Measurements from ENCODE around the gene ERAL1.

The ERAL1 gene

GRCh38 chr17:28856028-28856574 lies 1.3 kb downstream of the ERAL1 start:
- DNase-seq (ENCODE audit: insufficient read length) (no peak), FAIRE-seq (no peak)
- TF ChIP-seq POLR2A (IDR thresholded peaks at IDR 0.05; ENCODE audit: low read depth, low read length) (no peak), POLR2AphosphoS5 (IDR thresholded peaks at IDR 0.05; ENCODE audit: low read depth, low read length) (no peak)

DNA sequence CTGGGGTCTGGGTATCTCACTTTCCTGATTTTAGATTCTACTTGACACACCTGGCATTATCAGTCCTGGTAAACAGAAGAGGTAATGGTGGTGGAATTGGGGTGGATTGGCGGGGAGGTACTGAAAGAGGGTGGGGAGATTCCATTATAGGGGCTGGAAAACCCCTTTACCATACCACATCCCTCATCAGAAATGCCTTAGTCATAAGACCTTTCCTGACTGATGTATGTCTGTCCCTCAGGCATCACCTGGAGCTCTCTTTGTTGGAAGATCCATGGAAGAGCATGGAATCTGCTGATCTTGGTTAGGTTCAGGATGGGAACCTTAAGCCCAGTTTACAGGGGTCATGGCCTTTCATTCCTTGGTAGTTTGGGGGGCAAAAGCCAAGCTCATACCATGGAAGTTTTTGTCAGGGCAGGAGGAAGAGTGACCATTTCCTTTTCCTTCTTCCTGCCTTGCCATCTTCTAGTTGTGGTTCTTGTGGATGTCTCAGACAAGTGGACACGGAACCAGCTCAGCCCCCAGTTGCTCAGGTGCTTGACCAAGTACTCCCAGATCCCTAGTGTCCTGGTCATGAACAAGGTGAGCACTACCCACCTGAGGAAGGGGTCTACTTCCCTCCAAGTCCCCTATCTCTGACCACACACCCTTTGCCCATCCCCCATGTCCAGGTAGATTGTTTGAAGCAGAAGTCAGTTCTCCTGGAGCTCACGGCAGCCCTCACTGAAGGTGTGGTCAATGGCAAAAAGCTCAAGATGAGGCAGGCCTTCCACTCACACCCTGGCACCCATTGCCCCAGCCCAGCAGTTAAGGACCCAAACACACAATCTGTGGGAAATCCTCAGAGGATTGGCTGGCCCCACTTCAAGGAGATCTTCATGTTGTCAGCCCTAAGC lies 3.3 kb downstream of the ERAL1 start:
- TF ChIP-seq TAF1 (IDR thresholded peaks at IDR 0.05; ENCODE audit: borderline replicate concordance, low read depth, low read length) (no peak), POLR2A (IDR thresholded peaks at IDR 0.05; ENCODE audit: low read depth, low read length) (no peak), POLR2AphosphoS5 (IDR thresholded peaks at IDR 0.05; ENCODE audit: low read depth, low read length) (no peak)
- FAIRE-seq: no peak
- no peak for DNase-seq (ENCODE audit: insufficient read length)

- no peak for DNase-seq (ENCODE audit: insufficient read length)
- TF ChIP-seq POLR2AphosphoS5 (IDR thresholded peaks at IDR 0.05; ENCODE audit: low read depth, low read length) (no peak), POLR2A (IDR thresholded peaks at IDR 0.05; ENCODE audit: low read depth, low read length) (no peak), TAF1 (IDR thresholded peaks at IDR 0.05; ENCODE audit: borderline replicate concordance, low read depth, low read length) (no peak)
- no peak for FAIRE-seq
Observed at GRCh38 chr17:28858801-28859355, 4.1 kb downstream of the ERAL1 start.

GRCh38 chr17:28860363-28860808 lies 5.6 kb downstream of the ERAL1 start:
- TF ChIP-seq POLR2AphosphoS5 (IDR thresholded peaks at IDR 0.05; ENCODE audit: low read depth, low read length): no peak
- TF ChIP-seq POLR2A (IDR thresholded peaks at IDR 0.05; ENCODE audit: low read depth, low read length): no peak
- no peak for TF ChIP-seq TAF1 (IDR thresholded peaks at IDR 0.05; ENCODE audit: borderline replicate concordance, low read depth, low read length)
- FAIRE-seq: no peak
- no peak for DNase-seq (ENCODE audit: insufficient read length)

DNA sequence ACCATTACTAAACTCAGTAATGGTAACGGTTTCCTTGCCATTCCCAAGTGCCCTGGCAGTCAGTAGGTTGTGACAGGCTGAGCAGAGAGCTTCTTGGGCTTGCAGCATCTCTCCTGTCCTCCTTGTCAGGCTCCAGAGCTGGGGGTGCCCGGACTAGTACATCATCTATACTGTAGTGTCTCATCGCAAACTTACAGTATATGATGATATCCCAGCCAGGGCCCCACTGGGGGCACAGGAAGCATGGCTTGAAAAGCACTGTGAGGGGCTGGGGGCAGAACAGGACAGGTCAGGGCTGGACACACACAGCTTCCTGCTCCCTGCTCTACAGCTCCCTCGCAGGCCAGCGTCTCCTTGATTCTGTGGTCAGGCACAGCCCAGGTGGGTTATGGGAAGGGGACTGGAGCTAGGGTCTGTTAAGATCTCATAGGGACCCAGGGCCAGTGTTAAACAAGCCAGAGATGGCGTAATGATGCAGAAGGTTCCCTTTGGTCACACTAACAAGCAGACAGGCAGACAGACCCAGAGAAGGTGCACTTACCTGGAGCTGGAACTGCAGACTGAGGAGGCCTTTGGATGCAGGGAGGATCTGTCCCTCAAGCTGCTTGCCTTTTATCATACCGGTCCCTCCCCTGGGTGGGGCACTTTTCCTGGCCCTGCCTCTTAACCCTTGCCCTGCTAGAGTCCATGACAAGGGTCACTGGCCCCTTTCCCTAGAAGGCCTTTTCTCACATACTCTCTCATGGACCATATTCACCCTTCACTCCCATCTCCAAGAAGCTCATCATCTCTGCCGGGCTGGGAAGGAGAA lies 6.8 kb downstream of the ERAL1 start:
- DNase-seq (ENCODE audit: insufficient read length) (no peak), FAIRE-seq (no peak)
- TF ChIP-seq TAF1 (IDR thresholded peaks at IDR 0.05; ENCODE audit: borderline replicate concordance, low read depth, low read length): no peak

DNA sequence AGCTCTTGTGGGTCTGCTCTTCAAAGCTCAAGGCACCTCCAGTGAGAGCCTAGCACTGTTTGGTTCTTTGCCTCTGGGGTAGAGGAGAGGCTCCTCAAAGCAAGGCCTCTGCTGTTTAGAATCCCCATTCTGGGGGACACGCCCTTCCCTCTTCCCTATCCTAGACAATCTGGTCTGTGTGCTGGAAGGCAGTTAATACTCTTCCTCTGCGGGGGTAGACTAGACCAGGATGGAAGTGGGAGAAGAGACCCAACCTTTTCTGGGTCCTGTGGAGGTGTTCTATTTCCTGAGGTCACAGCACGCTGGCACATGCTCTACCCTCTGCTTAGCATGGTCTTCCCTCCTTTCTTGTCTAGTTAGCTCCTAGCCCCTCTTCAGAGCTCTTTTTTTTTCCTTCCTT lies 7.7 kb downstream of the ERAL1 start:
- DNase-seq (ENCODE audit: insufficient read length): no peak
- no peak for TF ChIP-seq POLR2AphosphoS5 (IDR thresholded peaks at IDR 0.05; ENCODE audit: low read depth, low read length)
- TF ChIP-seq TAF1 (IDR thresholded peaks at IDR 0.05; ENCODE audit: borderline replicate concordance, low read depth, low read length): no peak
- TF ChIP-seq POLR2A (IDR thresholded peaks at IDR 0.05; ENCODE audit: low read depth, low read length): no peak
- FAIRE-seq: no peak

DNA sequence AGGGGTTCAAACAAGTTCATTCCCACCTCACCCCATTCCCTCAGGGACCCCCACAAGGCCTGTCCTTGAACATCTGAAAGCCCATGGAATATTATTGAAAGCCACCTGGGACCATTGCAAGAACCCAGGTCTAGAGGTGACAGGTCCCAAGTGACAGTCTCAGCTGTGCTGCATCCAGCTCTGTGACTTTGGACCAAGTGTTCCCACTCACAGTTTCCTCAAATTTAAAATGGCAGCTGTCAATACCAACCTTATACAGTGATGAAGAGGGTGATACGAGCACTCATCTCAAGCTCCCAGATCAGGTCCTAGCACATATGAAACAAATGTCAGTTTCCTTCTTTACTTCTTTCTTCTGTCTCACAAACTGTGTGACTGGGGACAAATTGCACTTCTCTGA lies 9.1 kb downstream of the ERAL1 start:
- TF ChIP-seq TAF1 (IDR thresholded peaks at IDR 0.05; ENCODE audit: borderline replicate concordance, low read depth, low read length): no peak
- no peak for TF ChIP-seq POLR2AphosphoS5 (IDR thresholded peaks at IDR 0.05; ENCODE audit: low read depth, low read length)
- no peak for TF ChIP-seq POLR2A (IDR thresholded peaks at IDR 0.05; ENCODE audit: low read depth, low read length)
- DNase-seq (ENCODE audit: insufficient read length): no peak
- no peak for FAIRE-seq

- TF ChIP-seq POLR2A (IDR thresholded peaks at IDR 0.05; ENCODE audit: low read depth, low read length): no peak
- no peak for TF ChIP-seq TAF1 (IDR thresholded peaks at IDR 0.05; ENCODE audit: borderline replicate concordance, low read depth, low read length)
- no peak for TF ChIP-seq POLR2AphosphoS5 (IDR thresholded peaks at IDR 0.05; ENCODE audit: low read depth, low read length)
- no peak for DNase-seq (ENCODE audit: insufficient read length)
- no peak for FAIRE-seq
Observed at GRCh38 chr17:28864991-28865849, 10.4 kb downstream of the ERAL1 start.

DNA sequence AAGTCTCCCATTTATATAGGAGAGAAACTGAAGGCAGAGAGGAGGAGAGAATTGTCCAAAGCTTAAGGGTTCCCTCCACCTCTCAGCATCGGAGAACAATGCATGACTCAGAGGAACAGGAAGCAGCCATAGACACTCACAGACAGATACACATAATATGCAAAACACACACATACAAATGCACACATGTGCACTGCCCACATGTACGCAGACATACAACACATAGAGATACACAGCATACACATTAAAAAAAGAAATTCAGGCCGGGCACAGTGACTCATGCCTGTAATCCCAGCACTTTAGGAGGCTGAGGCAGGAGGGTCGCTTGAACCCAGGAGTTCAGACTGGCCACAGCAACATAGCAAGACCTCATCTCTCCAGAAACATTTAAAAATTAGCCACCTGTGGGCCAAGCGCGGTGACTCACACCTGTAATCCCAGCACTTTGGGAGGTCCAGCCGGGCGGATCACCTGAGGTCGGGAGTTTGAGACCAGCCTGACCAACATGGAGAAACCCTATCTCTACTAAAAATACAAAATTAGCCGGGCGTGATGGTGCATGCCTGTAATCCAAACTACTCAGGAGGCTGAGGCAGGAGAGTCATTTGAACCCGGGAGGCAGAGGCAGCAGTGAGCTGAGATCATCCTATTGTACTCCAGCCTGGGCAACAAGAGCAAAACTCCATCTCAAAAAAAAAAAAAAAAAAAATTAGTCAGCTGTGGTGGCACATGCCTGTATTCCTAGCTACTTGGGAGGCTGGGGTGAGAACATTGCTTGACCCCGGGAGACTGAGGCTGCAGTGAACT lies 11.3 kb downstream of the ERAL1 start:
- TF ChIP-seq POLR2AphosphoS5 (IDR thresholded peaks at IDR 0.05; ENCODE audit: low read depth, low read length): no peak
- no peak for TF ChIP-seq POLR2A (IDR thresholded peaks at IDR 0.05; ENCODE audit: low read depth, low read length)
- no peak for TF ChIP-seq TAF1 (IDR thresholded peaks at IDR 0.05; ENCODE audit: borderline replicate concordance, low read depth, low read length)
- DNase-seq (ENCODE audit: insufficient read length) (no peak), FAIRE-seq (peak; percentile 85)

DNA sequence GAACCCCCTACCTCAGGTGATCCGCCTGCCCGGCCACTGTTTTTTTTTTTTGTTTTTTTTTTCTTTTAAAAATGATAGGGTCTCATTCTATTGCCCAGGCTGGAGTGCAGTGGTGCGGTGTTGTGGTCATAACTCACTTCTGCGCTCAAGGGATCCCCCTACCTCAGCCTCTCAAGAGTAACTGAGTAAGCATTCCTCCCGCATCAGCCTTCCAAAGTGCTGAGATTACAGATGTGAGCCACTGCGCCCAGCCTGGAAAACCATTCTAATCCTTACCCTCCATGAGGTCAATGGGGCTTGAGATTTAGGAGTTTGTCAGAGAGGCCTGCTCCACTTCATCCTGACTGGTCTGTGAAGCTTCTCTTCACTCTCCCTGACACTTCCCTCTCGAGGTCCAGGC lies 12.5 kb downstream of the ERAL1 start:
- no peak for TF ChIP-seq TAF1 (IDR thresholded peaks at IDR 0.05; ENCODE audit: borderline replicate concordance, low read depth, low read length)
- no peak for TF ChIP-seq POLR2A (IDR thresholded peaks at IDR 0.05; ENCODE audit: low read depth, low read length)
- DNase-seq (ENCODE audit: insufficient read length) (no peak), FAIRE-seq (no peak)
